ENCODE results near the gene PLXNA2. TPM values are rescaled to one million over a fixed set of nuclear protein-coding genes. Genes with fewer than 3 reads are reported as not detected.
A peak's percentile ranks its signal among the peaks of the same experiment; 100 is the strongest.

Gene PLXNA2
- total and polyA plus RNA-seq, 7 experiments from 2014 or later: 0.70 to 5.4 (median 1.4) TPM; not detected in 2

DNA sequence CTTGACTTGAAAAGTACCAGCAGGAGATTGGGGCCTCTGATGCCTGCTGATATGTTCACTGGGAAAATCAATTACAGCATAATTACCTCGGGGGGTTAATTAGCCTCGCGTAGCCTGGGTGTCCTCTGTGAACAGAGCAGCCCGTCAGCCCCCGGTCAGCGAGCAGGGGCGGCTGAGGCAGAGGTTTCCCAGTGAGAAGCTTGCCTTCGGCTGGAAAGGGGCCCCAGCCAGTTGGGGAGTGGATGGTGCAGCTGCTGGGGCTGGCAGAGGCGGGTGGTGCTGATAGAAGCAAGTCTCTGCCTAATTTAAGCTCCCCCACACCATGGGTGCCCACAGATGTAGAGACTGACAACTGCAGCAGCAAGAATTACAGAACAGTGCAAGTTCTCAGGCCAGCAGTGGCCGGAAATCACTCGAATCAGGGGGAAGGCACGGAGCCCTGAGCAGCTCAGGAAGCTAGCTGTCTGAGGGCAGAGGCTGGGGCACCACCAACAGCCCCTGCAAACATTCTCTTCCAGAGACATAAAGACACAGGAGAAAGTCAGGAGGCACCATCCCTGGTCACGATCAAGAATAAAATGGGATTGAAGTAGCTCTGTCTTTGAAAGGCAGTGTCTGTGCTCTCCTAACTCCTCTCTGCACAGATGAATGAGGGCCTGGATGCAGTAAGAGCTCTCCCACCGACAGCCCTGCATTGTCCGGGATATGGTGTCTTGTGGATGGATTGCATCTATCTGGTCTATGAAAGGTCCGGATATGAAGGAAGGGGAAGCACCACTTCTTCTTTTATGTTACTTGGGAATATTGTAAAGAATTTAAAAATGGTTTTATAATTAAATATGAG is 166.7 kb downstream of the PLXNA2 start:
- Mint-ChIP-seq H3K9me3 (no peaks in the 10 kb centered on the region), H3K27ac (no peak overlapping the region), H3K27me3 (peaks cover 0 to 17% (median 0%) of the 10 kb centered on the region in 5 donors), H3K4me3 (no peak overlapping the region), H3K36me3 (no peaks in the 10 kb centered on the region), H3K4me1 (no peaks in the 10 kb centered on the region)
- H3K4me1 ChIP-seq (ENCODE audit: control insufficient read depth in 2 of 2, insufficient read depth in 2 of 2, low read length in 2 of 2): no peaks in the 10 kb centered on the region
- intact Hi-C loops (cut with micrococcal nuclease): no loop called here
- CTCF ChIA-PET: interaction anchor here (0.6 kb wide), 1 partner anchor 59 kb away, joined by 3 read pairs; no protein-coding TSS in a partner anchor
- no peaks in the 10 kb centered on the region for H3K36me3 ChIP-seq (ENCODE audit: control insufficient read depth in 2 of 3, insufficient read depth in 3 of 3, low read length in 3 of 3)
- H3K4me3 ChIP-seq (ENCODE audit: low read length): no peak overlapping the region
- H3K9me3 ChIP-seq (ENCODE audit: control insufficient read depth in 2 of 3, low read length in 3 of 3): no peaks in the 10 kb centered on the region
- H3K27ac ChIP-seq (ENCODE audit: low read depth, low read length): no peak overlapping the region
- H3K27me3 ChIP-seq (ENCODE audit: control insufficient read depth in 2 of 2, insufficient read depth in 2 of 2, low read length in 2 of 2): no peaks in the 10 kb centered on the region
- POLR2A ChIA-PET: no interaction called here
- DNase-seq (no peak), ATAC-seq (no peak)

DNA sequence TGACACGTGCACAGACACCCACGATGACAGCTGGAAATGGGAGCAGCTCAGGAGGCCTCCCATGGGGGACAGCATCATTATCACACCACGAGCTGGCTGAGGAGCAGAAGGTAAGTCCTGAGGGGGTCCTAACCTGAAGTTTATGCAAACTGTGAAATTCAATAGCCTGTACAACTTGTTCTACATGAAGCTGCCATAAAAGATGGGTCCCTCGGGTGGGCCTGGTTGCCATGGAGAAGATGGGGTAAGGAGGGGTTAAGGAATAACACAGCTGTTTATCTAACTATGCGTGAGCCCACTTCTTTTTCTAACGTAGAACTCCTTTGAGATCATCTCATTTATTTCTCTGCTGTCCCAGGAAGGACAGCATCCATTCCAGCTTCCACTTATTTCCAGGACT is 169.8 kb downstream of the PLXNA2 start:
- no peaks in the 10 kb centered on the region for H3K36me3 ChIP-seq (ENCODE audit: control insufficient read depth in 2 of 3, insufficient read depth in 3 of 3, low read length in 3 of 3)
- H3K4me3 ChIP-seq (ENCODE audit: low read length): no peak overlapping the region
- Mint-ChIP-seq H3K4me3 (no peak overlapping the region), H3K27ac (no peak overlapping the region), H3K36me3 (no peaks in the 10 kb centered on the region), H3K27me3 (peaks cover 0 to 17% (median 0%) of the 10 kb centered on the region in 5 donors), H3K9me3 (no peaks in the 10 kb centered on the region), H3K4me1 (no peaks in the 10 kb centered on the region)
- CTCF ChIA-PET: interaction anchor here (1.4 kb wide), 1 partner anchor 20 kb away, joined by 4 read pairs; no protein-coding TSS in a partner anchor
- H3K4me1 ChIP-seq (ENCODE audit: control insufficient read depth in 2 of 2, insufficient read depth in 2 of 2, low read length in 2 of 2): no peaks in the 10 kb centered on the region
- no peaks in the 10 kb centered on the region for H3K27me3 ChIP-seq (ENCODE audit: control insufficient read depth in 2 of 2, insufficient read depth in 2 of 2, low read length in 2 of 2)
- DNase-seq (no peak), ATAC-seq (no peak)
- POLR2A ChIA-PET: no interaction called here
- intact Hi-C loops (cut with micrococcal nuclease): no loop called here
- H3K27ac ChIP-seq (ENCODE audit: low read depth, low read length): no peak overlapping the region
- H3K9me3 ChIP-seq (ENCODE audit: control insufficient read depth in 2 of 3, low read length in 3 of 3): no peaks in the 10 kb centered on the region

DNA sequence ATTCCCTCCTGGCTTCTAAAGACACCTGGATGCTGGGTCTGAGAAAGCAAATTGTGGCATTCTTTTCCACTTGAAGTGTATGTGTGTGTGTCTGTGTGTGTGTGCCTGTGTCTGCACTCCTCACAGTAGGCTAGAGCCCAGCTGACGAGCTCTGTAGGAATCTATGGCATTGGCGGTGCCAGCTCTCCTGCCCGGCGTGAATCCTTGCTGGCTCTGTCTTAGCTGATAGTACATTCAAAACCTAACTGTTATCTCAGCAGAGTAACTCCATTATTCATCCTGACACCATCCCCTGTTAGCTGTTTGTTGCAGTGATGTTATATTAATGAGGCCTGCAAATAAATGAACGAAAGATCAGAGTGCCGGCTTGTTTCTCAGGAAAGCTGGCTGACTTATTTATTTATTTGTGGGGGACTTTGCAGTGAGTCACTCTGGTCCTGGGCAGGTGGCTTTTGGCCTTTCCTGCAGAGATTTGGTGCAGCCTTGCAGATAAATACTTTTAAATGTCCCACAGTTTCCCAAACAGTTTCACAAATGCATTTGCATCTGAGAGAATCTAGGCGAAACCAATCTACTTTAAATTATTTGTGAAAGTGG is 172.7 kb downstream of the PLXNA2 start:
- ATAC-seq (no peak), DNase-seq (no peak)
- Mint-ChIP-seq H3K4me3 (no peak overlapping the region), H3K27ac (peak overlapping the region in 1 of 9 donors; percentile 13), H3K4me1 (no peaks in the 10 kb centered on the region), H3K36me3 (no peaks in the 10 kb centered on the region), H3K9me3 (no peaks in the 10 kb centered on the region), H3K27me3 (peaks cover 0 to 8% (median 0%) of the 10 kb centered on the region in 5 donors)
- CTCF ChIA-PET: no interaction called here
- Histone ChIP-seq H3K4me3 (ENCODE audit: low read length) (no peak overlapping the region), H3K4me1 (ENCODE audit: control insufficient read depth in 2 of 2, insufficient read depth in 2 of 2, low read length in 2 of 2) (no peaks in the 10 kb centered on the region), H3K36me3 (ENCODE audit: control insufficient read depth in 2 of 3, insufficient read depth in 3 of 3, low read length in 3 of 3) (no peaks in the 10 kb centered on the region), H3K27ac (ENCODE audit: low read depth, low read length) (no peak overlapping the region), H3K9me3 (ENCODE audit: control insufficient read depth in 2 of 3, low read length in 3 of 3) (no peaks in the 10 kb centered on the region), H3K27me3 (ENCODE audit: control insufficient read depth in 2 of 2, insufficient read depth in 2 of 2, low read length in 2 of 2) (no peaks in the 10 kb centered on the region)
- intact Hi-C loops (cut with micrococcal nuclease): no loop called here
- POLR2A ChIA-PET: no interaction called here

DNA sequence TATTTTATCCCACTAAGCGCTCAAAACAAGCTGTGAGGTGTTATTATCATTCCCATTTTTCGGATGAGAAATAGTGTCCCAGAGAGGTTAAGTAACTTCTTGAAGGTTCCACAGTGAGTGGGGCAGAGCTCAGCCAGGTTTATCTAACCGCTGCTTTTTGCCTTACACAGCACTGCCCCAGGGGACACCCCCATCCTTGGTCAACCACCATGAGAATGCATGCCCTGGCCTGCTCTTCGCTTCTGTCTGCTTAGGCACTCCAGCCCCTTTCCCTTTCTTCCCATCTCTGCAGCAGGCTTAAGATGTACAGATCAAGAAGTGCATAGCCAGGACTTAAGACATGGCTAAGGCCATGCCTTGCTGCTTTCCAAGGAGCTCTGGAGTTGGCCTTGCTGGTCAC is 174.3 kb downstream of the PLXNA2 start:
- intact Hi-C loops (cut with micrococcal nuclease): no loop called here
- peaks cover 0 to 7% (median 0%) of the 10 kb centered on the region in 5 donors for H3K27me3 Mint-ChIP-seq

DNA sequence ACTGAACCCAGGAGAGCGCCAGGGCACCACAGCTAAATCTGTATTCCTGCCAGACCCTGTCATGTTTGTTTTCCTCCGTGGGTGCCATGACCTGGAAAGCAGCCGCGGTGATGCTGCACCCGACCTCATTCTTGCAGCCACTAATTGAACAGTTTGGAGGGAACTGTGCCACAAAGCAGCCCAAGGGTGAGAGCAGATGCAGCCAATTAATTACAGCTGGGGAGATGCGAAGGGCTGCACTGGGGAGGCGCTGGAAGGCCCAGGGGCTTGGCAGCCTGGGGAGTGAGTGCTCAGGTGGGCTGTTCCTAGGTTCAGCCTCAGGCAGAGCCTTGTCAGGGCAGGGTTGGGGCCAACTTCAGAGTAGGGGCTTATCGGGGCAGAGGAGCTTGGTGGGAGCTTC is 174.9 kb downstream of the PLXNA2 start:
- intact Hi-C loops (cut with micrococcal nuclease): no loop called here
- Histone ChIP-seq H3K27ac (ENCODE audit: low read depth, low read length) (no peak overlapping the region), H3K27me3 (ENCODE audit: control insufficient read depth in 2 of 2, insufficient read depth in 2 of 2, low read length in 2 of 2) (no peaks in the 10 kb centered on the region), H3K36me3 (ENCODE audit: control insufficient read depth in 2 of 3, insufficient read depth in 3 of 3, low read length in 3 of 3) (no peaks in the 10 kb centered on the region), H3K4me1 (ENCODE audit: control insufficient read depth in 2 of 2, insufficient read depth in 2 of 2, low read length in 2 of 2) (no peaks in the 10 kb centered on the region), H3K4me3 (ENCODE audit: low read length) (no peak overlapping the region), H3K9me3 (ENCODE audit: control insufficient read depth in 2 of 3, low read length in 3 of 3) (no peaks in the 10 kb centered on the region)
- ATAC-seq (no peak), DNase-seq (no peak)
- Mint-ChIP-seq H3K27ac (peak overlapping the region in 1 of 9 donors; percentile 8), H3K9me3 (no peaks in the 10 kb centered on the region), H3K27me3 (peaks cover 0 to 6% (median 0%) of the 10 kb centered on the region in 5 donors), H3K4me1 (no peaks in the 10 kb centered on the region), H3K4me3 (no peak overlapping the region), H3K36me3 (no peaks in the 10 kb centered on the region)
- POLR2A ChIA-PET: no interaction called here
- CTCF ChIA-PET: interaction anchor here (1.2 kb wide), 1 partner anchor 25 kb away, joined by 3 read pairs; no protein-coding TSS in a partner anchor

More for the DNA sequence above, 174.3 kb downstream of the PLXNA2 start:
- DNase-seq (no peak), ATAC-seq (no peak)
- ChIA-PET POLR2A (no interaction called here), CTCF (interaction anchor here (1.2 kb wide), 1 partner anchor 25 kb away, joined by 3 read pairs; no protein-coding TSS in a partner anchor)
- Mint-ChIP-seq H3K4me3 (no peak overlapping the region), H3K9me3 (no peaks in the 10 kb centered on the region), H3K4me1 (no peaks in the 10 kb centered on the region), H3K36me3 (no peaks in the 10 kb centered on the region), H3K27ac (no peak overlapping the region)
- Histone ChIP-seq H3K9me3 (ENCODE audit: control insufficient read depth in 2 of 3, low read length in 3 of 3) (no peaks in the 10 kb centered on the region), H3K4me1 (ENCODE audit: control insufficient read depth in 2 of 2, insufficient read depth in 2 of 2, low read length in 2 of 2) (no peaks in the 10 kb centered on the region), H3K36me3 (ENCODE audit: control insufficient read depth in 2 of 3, insufficient read depth in 3 of 3, low read length in 3 of 3) (no peaks in the 10 kb centered on the region), H3K27ac (ENCODE audit: low read depth, low read length) (no peak overlapping the region), H3K27me3 (ENCODE audit: control insufficient read depth in 2 of 2, insufficient read depth in 2 of 2, low read length in 2 of 2) (no peaks in the 10 kb centered on the region), H3K4me3 (ENCODE audit: low read length) (no peak overlapping the region)

DNA sequence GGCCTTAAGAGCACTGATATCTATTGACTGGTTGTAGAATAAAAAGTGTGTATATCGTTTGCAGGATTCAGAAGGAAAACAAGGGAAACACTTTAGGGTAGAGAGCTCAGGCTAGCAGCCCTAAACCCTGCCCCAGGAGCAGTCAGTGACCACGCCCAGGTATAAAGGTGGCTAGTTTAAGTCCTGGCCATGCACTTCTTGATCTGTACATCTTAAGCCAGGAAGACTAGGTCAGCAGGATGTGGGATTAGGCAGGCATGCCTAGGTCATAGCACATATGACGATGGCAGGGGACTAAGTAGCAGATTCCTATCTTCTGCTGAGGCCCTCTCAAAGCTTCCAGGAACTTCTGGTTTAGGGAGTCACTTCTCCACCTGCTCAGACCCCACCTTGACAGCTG is 175.3 kb downstream of the PLXNA2 start:
- H3K4me1 ChIP-seq (ENCODE audit: control insufficient read depth in 2 of 2, insufficient read depth in 2 of 2, low read length in 2 of 2): no peaks in the 10 kb centered on the region
- no peak overlapping the region for H3K27ac Mint-ChIP-seq
- intact Hi-C loops (cut with micrococcal nuclease): no loop called here
- ChIA-PET CTCF (no interaction called here), POLR2A (no interaction called here)
- H3K27ac ChIP-seq (ENCODE audit: low read depth, low read length): no peak overlapping the region
- H3K9me3 Mint-ChIP-seq: no peaks in the 10 kb centered on the region
- H3K4me1 Mint-ChIP-seq: no peaks in the 10 kb centered on the region
- no peak overlapping the region for H3K4me3 ChIP-seq (ENCODE audit: low read length)
- H3K27me3 ChIP-seq (ENCODE audit: control insufficient read depth in 2 of 2, insufficient read depth in 2 of 2, low read length in 2 of 2): no peaks in the 10 kb centered on the region
- ATAC-seq (no peak), DNase-seq (no peak)
- H3K36me3 Mint-ChIP-seq: no peaks in the 10 kb centered on the region
- H3K4me3 Mint-ChIP-seq: no peak overlapping the region
- no peaks in the 10 kb centered on the region for H3K36me3 ChIP-seq (ENCODE audit: control insufficient read depth in 2 of 3, insufficient read depth in 3 of 3, low read length in 3 of 3)
- H3K27me3 Mint-ChIP-seq: peaks cover 0 to 8% (median 0%) of the 10 kb centered on the region in 5 donors
- H3K9me3 ChIP-seq (ENCODE audit: control insufficient read depth in 2 of 3, low read length in 3 of 3): no peaks in the 10 kb centered on the region

All from naive thymus-derived CD4-positive, alpha-beta T cell (primary cell).